ENCODE results near the gene SEL1L3.

SEL1L3 gene

DNA sequence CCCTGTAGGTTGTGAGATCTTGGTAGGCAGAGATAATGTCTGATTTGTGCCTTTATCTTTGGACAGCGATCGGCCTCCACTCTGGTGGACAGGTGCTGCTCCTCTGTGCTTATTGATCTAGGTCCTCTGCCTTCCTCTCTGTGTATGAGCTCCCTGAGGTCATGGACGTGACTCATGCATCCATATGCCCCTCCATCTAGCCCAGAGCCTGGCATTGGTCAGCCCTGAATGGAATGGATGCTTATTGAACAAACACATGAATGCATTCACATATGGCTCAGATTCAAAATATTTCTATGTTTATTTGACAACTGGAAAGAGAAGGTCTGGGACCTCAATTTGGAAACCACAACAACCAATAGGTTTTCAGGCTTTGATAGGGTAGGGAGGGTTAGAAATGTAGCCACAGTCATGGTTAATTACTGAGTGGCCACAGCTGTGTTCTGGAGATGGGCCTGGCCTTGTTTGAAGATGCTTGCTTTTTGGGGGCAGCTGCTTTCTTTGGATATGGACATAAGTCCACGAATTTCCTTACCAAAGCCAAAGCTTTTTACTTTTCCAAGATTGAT lies 76.2 kb downstream of the SEL1L3 start:
- no peak for DNase-seq

DNA sequence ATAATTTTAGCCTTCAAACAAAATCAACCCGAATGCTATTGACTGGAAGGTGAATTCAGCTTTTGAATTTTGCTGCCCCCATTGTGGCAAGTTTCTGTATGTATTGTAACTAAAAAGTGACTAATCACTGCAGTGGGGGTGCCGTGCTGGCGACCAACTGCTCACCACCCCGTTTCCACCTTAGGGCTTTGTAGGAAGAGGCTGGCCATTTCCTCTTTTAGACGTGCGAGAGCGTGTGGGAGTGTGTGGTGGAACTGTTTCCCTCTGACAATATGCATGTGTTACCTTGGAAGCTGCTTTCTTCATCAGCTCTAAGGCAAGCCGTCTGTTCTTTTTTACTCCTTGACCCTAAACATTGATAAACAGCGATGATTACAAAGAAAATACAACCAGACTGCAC lies 78.8 kb downstream of the SEL1L3 start:
- DNase-seq, result no peak

DNA sequence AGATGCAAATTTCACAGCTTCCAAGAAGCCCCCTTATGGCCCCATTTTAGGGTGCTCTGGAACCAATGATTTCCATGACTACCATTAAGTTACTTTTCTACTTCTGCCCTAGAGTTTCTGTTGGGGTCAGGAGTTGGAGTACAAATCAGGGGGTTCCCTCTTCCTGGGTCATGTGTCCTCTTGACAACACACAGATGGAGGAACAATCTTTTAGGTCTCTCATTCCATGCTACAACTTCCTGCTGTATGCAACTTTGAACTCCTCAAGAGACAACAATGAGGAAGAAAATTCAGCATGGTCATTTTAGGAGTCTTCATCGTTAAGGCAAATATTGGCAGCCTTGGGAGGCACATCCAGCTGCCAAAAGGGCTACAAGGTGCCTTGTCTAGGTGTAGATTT lies 79.7 kb downstream of the SEL1L3 start:
- DNase-seq, result no peak

DNA sequence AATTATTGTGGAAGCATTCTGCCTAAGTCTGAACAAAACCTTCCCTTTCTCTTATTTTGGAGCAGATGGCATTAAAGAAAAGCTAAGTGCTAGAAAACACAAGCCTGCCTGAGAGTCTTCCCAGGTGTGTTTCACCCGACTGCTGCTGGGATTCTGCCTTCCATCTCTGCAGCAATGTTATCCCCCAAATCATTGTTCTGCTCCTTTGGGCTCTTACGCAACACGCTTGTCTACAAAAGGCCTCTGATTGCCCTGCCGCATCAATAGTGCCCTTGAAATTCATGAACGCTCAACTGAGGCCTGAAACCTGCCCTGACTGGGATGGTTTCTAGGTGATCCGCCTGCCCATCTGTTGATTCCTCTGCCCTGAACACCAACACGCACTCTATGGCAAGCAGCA lies 80.3 kb downstream of the SEL1L3 start:
- DNase-seq, result no peak

DNA sequence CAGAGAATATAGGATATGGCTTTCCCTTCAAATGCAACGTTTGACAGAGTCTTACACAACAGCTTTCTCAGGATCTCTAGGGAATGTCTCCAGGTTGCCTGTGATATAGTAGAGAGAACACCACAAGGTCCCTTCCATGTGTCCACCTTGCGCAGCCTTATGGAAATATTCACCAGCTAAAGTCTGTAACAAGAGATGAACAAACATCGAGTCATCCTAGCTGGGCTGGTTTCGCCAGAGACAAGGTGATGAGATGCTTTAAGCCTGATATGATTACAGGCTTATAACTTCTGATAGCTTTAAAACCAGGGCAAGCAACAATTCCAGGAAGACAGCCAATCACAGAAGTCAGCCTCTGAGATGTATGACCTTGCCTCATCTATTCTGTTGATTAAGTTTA lies 83.8 kb downstream of the SEL1L3 start:
- DNase-seq, result no peak

DNA sequence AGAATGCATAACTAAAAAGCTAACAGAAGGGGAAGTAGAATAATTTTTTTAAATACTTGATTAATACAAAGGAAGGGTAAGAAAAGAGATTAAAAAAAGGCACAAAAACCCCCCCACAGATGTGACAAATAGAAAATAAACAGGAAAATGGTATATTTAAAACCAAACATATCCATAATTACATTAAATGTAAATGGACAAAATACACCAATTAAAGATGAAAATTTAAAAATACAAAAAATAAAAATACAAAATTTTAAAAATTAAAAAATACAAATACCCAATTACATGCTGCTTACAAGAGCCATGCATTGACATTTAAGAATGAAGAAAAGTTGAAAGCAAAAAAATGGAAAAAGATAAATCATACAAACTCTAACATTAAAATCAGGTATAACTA lies 86.0 kb downstream of the SEL1L3 start:
- no peak for DNase-seq

DNA sequence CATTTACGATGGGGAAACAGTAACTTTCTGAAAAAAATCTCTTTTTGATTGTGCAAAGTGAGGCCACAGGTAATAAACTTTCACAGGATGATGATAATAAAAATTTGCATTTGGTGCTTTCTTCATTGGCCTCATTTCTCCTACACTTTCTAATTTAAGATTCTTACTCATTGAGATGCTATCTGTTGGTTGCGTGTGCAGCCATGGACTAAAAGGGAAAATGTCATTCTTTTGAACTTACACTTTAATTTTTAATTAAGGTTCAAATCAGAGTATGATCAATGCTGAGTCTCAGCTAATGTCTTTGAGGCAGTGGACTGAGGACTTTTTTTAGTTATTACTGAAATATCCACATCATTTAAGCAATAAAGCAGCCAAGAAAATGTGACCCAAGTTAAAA lies 87.6 kb downstream of the SEL1L3 start:
- DNase-seq, result no peak

DNA sequence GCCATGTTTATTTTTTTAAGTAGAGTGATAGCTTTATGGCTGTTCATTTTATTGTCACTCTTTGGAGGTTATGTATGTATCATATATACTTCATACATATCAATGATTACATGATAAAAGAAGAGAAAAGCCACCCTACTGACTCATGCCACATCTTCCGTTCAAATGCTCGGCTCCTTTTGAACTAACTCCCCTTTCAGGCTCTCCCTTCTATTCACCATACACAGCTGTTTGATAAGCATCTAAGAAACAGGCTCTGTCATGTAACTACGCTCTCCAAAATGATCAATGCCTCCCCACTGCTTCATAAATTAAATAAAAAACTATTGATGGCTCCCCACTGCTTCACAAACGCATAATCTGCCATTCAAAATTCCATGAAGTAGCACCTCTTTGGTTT lies 89.4 kb downstream of the SEL1L3 start:
- DNase-seq, result no peak

DNA sequence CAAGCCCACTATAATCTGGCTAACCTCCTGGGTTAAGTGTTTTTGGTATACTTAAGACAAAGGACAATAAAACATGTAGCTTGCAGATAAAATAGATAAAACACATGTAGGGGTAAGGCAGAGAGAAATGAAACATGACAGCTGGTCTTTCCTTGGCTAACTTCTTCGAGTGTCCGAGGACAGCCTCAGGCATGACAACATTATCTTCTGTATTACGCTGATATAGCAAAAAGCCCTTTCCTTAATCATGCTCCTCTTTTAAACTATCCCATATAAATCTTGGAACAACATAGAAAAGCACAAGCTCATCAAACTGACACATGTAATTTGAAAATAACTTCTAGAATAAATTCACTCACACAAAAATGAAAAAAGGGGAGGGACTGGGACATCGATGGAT lies 91.1 kb downstream of the SEL1L3 start:
- no peak for DNase-seq

DNA sequence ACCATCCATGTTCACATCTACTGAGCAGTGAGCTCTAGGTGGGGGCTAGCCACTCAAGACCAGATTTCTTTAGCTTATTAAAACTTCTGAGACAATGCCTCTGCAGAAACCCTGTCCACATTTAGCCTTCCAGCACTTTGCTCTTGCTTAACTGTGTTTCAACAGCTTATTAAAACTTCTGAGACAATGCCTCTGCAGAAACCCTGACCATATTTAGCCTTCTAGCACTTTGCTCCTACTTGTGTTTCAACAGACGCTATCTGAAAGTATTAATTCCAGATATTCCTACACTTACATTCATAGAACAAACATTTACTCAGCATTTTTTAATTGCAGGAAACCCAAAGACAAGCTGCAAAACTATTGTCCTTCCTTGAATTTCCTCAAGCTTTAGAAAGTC lies 91.9 kb downstream of the SEL1L3 start:
- DNase-seq, result no peak

DNA sequence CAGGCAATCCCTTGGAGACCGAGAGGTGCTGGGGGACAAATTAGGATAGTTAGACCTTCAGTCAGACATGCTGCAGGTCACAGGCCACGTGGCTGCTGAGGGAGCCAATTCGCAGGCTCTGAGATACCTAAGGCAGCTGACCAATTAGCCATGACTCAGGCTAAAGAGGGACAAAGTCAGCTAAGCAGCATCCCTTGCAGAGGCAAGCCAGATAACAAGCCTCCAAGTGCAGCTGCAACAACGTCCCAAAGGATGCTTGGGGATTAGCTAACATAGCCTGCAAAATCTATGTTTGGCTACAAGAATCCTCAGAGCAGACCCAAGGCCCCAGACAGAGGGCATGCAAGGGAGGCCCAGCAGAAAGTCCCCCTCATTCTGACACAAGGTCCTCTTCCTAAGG lies 93.5 kb downstream of the SEL1L3 start:
- DNase-seq, result no peak

DNA sequence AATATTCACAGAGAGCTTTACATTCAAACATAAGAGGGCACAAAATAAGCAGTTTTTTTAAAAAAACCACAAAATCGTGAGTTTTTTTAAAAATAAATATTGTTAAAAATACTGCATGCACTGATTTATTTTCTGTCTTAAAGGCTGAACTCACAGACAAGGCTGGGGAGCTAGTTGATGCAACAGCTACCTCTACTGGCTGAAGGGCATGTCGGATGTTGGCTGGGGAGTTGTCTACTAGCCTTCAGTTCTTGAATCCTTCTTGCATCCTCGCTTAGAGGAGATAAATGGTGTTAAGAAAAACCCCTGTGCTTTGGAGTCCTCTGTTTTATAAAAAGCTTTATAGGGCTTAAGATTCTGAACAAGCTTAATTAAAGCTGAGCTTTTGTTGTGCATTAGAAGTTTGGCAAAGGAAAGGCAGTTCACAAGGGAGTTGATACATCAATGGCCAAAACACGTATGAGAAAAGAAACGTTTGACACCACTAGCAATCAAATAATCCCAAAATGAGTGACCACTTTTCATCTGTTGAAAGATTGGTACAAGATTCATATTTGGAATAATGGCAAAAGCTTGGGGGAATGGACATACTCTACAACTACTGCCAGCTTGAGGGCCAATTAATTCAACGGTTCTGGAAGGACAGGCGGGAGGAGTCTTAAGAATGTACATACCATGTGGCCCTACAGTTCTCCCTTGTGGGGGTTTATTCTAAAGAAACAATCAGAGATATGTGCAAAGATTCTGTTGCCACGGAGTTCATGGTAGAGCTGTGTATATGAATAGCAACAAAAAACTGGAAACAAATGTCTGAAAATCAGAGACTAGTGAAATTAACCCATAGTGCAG lies 94.7 kb downstream of the SEL1L3 start:
- no peak for DNase-seq

DNA sequence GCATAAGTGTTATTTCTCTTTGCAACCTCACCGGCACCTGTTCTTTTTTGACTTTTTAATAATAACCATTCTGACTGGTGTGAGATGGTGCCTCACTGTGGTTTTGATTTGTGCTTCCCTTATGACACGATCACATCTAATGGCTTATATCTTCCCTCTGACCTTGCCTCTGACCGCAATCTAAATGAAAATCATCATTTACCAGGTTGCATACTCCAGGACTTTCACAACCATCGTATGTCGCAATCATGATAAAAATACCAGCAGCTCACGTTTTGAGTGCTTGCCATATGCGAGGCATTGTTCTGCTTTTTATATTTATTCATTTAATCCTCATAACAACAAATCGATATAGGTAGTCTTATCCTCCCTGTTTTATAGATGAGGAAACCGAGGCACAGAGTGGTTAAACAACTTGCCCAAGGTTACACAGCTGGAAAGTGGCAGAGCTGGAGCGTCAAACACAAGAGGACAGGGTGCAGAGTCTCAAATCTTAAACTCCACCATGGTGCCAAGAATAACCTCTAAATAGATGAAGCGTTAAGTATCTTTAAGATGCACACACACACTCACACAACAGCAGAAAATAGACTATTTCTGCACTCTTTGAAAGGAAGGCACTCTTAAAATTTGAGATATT lies 102.2 kb downstream of the SEL1L3 start:
- no peak for DNase-seq

DNA sequence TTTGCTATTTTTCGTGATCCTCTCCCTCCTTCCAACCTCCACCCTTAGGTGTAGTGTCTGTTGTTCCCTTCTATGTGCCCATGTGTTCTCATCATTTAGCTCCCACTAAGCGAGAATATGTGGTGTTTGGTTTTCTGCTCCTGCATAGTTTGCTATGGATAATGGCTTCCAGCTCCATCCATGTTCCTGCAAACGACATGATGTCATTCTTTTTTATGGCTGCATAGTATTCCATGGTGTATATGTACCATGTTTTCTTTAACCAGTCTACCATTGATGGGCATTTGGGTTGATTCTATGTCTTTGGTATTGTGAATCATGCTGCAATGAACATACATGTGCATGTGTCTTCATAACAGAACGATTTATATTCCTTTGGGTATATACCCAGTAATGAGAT lies 102.7 kb downstream of the SEL1L3 start:
- DNase-seq, result no peak

DNA sequence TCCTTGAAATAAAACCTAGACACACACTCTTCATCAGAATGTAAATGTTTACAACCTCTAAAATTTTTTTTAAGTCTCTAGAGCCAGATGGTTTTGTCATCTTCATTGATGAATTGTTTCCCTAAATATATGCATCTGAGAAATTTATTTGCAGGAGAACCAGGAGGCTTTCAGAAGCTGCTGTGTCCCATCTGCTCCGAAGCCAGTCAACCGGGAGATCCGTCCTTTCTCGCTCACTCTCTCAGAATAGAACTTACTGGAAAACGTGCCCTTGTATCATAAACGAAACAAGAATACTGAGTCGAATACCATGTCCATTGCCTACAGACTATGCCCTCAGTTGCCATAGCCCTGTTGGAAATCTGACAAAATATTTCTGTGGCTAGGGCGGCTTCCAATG lies 103.7 kb downstream of the SEL1L3 start:
- no peak for DNase-seq

DNA sequence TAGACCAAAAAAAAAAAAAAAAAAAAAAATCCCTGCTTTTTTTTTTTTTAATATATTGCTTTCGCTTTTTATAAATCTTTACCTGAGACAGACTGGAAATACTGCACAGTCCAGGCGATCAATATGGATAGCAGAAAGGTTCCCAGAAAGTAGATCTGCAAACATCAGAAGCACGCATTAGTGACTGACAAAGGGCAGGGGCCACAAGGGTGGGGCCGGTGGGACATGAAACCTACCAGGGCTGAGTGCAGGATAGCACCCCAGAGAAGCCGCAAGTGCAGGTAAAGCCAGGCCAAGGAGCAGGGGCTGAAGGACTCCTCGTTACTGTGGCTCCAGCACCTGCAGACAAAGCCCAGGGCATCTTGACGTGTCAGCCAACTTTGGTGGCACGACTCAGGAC lies 105.3 kb downstream of the SEL1L3 start:
- DNase-seq, result no peak

DNA sequence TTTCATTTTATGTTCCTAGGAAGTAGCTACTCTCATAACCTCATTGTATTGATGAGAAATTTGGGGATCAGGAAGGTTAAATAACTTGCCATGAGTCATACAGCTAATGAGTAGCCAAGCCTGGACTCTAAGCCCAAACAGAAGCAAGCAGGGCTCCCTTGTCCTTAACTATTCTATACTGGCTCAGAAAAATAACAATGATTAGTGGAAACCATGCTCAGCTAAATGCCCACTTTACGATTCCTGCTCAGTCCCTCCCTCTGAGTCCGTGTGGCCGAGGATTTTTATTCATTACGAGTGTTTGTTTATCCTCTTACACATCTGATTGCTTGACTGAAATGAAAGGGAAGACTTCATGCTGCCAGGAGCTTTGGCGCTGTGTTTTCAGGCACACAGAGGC lies 106.3 kb downstream of the SEL1L3 start:
- DNase-seq, result no peak

DNA sequence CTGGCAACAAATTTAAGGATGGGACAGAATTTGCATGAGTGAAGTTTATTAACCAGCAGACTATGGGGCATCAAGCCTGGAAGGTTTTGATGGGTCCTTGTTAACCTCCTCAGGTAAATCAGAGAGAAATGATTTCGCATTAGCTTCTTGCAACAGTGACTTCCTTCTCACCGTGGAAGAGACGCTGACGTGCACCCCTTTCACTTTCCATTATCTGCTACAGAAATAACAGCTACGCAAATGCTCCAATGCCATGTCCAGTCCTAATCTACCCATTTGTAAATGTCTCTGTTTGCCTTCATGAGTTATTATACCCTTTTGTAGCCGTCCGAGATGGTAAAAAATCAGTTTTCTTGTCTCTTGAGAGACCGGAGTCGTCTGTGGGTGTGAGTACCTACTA lies 106.9 kb downstream of the SEL1L3 start:
- no peak for DNase-seq

DNA sequence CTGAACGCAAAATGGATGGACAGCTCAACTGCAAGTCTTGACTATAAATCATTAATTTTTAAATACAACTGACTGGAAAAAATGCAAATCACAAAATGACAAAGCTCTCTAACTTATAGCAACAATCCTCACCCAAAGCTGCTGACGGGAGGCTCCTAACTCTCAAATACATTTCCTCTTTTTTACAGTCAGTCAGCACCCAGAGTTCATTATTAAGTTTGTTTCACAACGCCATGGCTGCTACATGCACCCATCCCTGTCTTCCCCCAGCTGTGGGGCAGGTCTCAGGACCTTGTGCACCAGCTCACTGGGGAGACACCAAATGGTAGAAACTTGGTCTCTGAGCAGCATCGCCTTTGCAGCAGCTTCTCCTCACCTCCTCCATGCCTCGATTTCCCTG lies 109.5 kb downstream of the SEL1L3 start:
- no peak for DNase-seq

DNA sequence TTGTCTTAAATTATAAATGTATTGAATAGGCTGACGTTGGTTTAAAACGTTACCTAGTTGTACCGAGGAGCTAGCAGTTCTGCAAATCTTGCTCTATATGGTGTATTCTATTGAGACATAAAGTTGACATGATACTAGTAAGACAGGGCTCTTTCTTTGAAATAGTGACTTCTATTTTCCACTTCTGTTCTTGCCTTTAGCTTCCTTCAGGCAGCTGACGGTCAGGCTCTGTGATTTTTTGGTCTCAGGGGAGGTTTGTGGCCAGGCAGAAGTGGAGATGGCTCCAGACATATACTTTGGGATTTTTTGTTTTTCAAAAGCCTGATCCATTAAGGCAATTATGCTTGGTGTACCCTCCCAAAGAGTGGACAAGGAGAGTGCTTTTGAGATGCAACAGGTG lies 111.9 kb downstream of the SEL1L3 start:
- DNase-seq, result no peak

DNA sequence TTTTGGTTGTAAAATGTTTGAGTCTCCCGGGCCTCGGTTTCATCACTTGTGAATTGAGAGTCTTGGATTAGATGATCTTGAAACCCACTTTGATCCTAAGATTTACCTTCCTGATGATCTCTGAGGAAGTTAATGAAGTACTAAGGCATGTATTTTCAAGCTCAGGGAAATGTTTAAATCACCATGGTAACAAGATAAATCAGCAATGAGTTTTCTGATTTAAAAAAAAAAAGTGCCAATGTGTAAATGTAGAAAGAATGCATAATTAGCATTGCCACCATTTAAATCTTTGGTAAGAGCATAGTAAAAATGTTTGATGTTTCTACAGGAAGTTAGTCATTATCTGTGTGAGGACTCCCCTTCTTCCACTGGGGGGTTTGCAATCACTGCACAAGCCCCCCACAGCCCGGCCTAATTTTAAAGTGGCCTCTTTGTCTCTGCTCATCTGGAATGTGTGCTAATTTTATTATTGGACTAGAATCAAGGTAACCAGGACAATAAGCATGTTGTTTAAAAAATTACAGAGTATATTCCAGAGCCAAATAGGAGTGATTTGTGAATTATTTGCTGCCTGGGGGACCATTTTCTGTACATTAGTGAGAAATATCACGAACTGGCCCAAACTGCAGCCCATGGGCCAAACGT lies 113.5 kb downstream of the SEL1L3 start:
- DNase-seq, result no peak

DNA sequence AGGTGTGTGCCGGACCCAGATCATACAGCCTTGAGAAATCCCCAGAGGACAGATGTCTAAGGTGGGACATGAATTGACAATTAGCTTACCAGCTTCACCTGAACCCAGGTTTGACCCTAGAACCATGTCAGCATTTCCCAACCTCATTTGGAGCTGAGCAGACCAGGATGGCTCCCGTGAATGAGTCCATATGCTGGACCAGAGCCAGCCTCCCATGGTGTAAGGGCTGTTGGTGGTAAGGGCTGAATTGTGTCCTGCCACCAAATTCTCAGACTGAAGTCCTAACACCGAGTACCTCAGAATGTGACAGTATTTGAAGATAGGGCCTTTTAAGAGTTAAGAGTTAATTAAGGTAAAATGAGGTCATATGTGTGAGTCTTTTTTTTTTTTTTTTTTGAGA lies 118.8 kb downstream of the SEL1L3 start:
- no peak for DNase-seq

DNA sequence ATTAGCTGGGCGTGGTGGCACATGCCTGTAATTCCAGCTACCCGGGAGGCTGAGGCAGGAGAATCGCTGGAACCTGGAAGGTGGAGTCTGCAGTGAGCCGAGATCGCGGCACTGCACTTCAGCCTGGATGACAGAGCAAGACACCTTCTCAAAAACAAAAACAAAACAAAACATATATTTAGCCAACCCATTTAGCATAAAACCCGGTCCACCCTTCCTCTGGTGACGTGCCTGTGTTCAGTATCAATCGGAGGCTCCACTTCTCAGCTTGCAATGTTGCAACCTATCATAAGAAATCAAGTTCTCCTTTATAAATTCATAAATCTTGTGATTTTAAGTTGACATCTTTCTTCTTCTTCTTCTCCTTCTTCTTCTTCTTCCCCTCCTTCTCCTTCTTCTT lies 133.2 kb downstream of the SEL1L3 start:
- no peak for DNase-seq

DNA sequence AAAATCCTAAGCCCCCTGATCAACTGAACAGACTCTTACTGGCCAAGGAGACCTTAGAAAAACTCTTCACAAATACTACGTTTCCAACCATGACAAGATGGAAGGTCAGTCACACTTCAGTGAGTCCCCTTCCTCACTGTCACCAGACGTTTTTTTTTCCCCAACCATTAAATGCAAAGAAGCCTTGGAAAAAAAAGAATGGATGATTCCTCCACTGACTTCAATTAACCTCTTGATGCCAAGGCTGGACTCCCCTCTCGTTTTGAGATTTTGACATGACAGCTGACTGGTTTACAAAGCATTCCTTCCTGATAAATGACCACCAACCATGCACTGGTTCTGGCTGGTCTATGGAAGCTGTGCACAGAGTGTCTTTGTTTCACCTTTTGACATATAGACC lies 133.9 kb downstream of the SEL1L3 start:
- no peak for DNase-seq
